Uterus (tissue), 4 donors: Measurements from ENCODE around the gene R3HDM2. TPM values are rescaled to one million over a fixed set of nuclear protein-coding genes. Genes with fewer than 3 reads are reported as not detected.

Source experiments
- DNase-seq, 2 donors: peaks; one replicate each; pipeline ENCODE4 v3.0.0-alpha.2; 2019 to 2020
- H3K27ac ChIP-seq, 2 donors: fragments of 200-600 bp; sonication (generic); 1 replicate in 1 of 2; 2 replicates in 1 of 2; pipeline ENCODE4 v1.5.1; 2016 to 2018
- H3K27me3 ChIP-seq, 2 donors: fragments of 200-600 bp; sonication (generic); one replicate each; pipeline ENCODE4 v1.5.1; 2018 to 2019; ENCODE audit warnings: control low read depth in 1 of 2
- H3K36me3 ChIP-seq, 2 donors: fragments of 200-600 bp; sonication (generic); one replicate each; pipeline ENCODE4 v1.5.1; 2019; ENCODE audit warnings: control low read depth in 1 of 2
- H3K4me1 ChIP-seq, 2 donors: fragments of 200-600 bp; sonication (generic); one replicate each; pipeline ENCODE4 v1.5.1; 2018 to 2019; ENCODE audit warnings: control low read depth in 1 of 2
- H3K4me3 ChIP-seq, 2 donors: fragments of 200-600 bp; sonication (generic); 1 replicate in 1 of 2; 2 replicates in 1 of 2; pipeline ENCODE4 v1.5.1; 2018 to 2019; ENCODE audit warnings: mild to moderate bottlenecking in 1 of 2
- H3K9me3 ChIP-seq, 2 donors: fragments of 200-600 bp; sonication (generic); one replicate each; pipeline ENCODE4 v1.5.1; 2019; ENCODE audit warnings: control low read depth in 1 of 2
- CTCF ChIP-seq, 4 experiments: fragments of 200-600 bp in 2 of 4; fragments of 450-650 bp in 2 of 4; sonication (generic) in 2 of 4; IDR thresholded peaks; one replicate each; pipeline ENCODE4 v1.5.1; 2016 to 2019; ENCODE audit warnings: antibody characterized with exemption in 4 of 4, mild to moderate bottlenecking in 2 of 4, moderate library complexity in 1 of 4
- POLR2A ChIP-seq, 2 donors: fragments of 450-650 bp; IDR thresholded peaks; one replicate each; pipeline ENCODE4 v1.6.1; 2016; ENCODE audit warnings: antibody characterized with exemption in 2 of 2, mild to moderate bottlenecking in 1 of 2, moderate library complexity in 1 of 2
- intact Hi-C: fragments of 100-400 bp; cut with DNase I; formaldehyde crosslinking; loops from one replicate; pipeline ENCODE4 v1.15.1; 2023; ENCODE audit warnings: low total_unique reads
- total RNA-seq, 4 donors: library from RNA; depleted of rRNA in 3 of 4; stranded (reverse); fragments of >200 nt in 3 of 4; gene quantifications; one replicate each; pipeline versions ENCODE4 v1.1.0 to v1.2.4, GENCODE V29; 2014 to 2023
- donor health status: DM: yes; HTN: yes; CAD: no.

Gene R3HDM2
- total RNA-seq, 4 donors from 2014 or later, result 9.4 to 89.0 (median 34.2) TPM

DNA sequence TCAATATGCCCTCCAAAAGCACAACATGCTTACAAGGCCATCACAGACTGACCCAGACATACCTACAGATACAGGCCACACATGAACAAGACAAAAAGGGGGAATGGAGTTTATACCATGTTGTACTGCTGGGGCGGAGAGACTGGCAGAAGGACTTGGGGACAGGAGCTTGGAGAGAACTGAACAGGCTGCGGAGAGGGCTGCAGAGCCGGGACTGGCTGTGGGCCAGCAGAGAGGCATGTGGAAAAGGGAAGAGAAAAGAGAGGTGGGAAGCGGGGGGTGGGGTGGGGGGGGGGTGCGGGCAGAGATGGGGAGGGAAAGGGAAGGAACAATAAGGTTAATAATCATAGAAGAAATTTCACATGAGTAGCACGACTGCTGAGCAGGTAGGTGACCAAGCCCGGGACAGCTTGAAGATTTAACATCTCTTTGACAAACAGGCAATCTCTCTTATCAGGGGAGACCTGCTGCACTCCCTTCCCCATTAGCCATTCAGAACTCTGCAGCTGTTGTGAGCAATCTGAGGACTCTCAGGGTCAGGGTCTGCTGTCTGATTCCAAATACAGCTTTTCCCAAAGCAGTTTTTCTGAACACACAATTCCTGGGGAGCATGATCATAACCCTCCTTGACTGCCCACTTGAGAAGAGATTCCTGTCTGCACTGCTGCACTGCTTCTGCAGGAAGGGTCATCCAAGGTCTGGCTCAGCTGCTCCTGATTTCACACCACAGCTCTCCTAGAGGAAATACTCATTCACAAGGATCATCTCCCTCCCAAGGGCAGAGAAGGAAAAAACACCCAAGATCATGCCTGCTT is 158.3 kb downstream of the R3HDM2 start:
- no peaks in the 10 kb centered on the region for H3K27me3 ChIP-seq
- H3K9me3 ChIP-seq, result no peaks in the 10 kb centered on the region
- no peak overlapping the region for H3K27ac ChIP-seq
- H3K4me3 ChIP-seq, result no peak overlapping the region
- no peak for DNase-seq
- H3K4me1 ChIP-seq, result no peaks in the 10 kb centered on the region
- H3K36me3 ChIP-seq, result no peaks in the 10 kb centered on the region
- intact Hi-C loops, result no loop called here
- TF ChIP-seq CTCF (IDR thresholded peaks at IDR 0.05), result no peak
- TF ChIP-seq POLR2A (IDR thresholded peaks at IDR 0.05), result no peak

DNA sequence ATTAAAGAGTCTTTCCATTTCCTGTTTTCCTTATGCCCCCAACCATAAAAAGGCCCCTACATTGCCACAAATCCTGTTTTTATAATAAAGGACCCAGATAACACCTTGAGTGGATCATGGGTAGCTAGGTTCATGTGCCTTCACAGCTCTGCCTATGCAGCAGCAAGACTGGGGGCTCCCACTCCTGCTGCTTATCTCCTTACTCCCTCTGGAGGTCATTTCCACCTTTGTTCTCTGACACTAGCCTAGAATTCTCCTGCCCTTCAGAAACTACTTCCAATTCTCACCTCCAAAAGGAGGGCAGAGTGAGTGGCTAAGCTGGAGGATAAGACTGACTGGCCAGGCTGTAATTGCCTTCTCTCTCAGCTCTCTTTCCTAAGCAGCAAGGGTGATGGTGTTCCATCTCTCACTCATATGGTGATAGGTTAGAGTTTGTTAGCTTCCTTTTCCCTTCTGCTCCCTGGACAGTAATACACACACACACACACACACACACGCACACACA is 159.8 kb downstream of the R3HDM2 start:
- DNase-seq, result no peak
- Histone ChIP-seq H3K36me3 (no peaks in the 10 kb centered on the region), H3K4me3 (no peak overlapping the region), H3K27ac (no peak overlapping the region), H3K27me3 (no peaks in the 10 kb centered on the region), H3K9me3 (no peaks in the 10 kb centered on the region), H3K4me1 (no peaks in the 10 kb centered on the region)
- no peak for TF ChIP-seq CTCF (IDR thresholded peaks at IDR 0.05)
- TF ChIP-seq POLR2A (IDR thresholded peaks at IDR 0.05), result no peak
- intact Hi-C loops, result no loop called here

DNA sequence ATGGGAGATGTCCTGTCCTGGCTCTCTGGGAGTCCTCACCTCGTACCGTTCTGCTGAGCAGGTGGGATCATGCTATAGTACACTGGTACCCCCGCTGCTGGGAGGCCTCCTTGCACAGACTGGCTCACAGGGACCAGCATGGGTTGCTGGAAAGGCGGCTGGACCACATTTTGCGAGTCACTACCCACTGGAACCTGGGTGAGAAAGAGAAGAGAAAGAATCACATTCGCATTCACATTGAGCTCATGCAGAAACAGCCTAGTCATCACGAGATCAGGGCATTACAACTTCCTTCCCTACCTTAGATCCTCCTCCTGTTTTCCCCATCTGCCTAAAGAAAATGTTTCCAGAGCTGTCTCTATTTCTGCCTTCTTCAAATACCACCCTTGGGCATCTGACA is 162.6 kb downstream of the R3HDM2 start:
- no peaks in the 10 kb centered on the region for H3K9me3 ChIP-seq
- intact Hi-C loops, result no loop called here

DNA sequence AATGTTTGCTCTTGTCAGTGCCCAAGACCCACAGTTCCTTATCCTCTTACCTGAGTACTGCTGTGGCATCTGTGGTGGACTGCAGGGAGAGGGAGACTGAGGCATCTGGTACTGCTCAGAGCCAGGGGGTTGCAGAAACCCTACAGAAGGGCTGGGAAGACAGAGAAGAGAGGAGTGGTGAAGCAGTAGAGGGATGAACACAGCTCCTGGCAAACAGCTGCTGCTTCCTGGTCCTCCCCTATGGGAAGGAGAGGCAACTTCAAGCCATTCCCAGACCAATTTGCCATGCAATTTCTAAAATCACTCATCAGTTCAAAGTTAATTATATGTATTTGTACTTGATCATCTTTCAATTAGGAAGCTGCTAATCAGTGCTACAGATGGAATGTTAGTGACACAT is 164.2 kb downstream of the R3HDM2 start:
- intact Hi-C loops, result no loop called here
- no peak overlapping the region for H3K4me3 ChIP-seq
- no peaks in the 10 kb centered on the region for H3K4me1 ChIP-seq
- DNase-seq, result no peak
- no peak overlapping the region for H3K27ac ChIP-seq
- TF ChIP-seq POLR2A (IDR thresholded peaks at IDR 0.05), result no peak
- no peak for TF ChIP-seq CTCF (IDR thresholded peaks at IDR 0.05)
- H3K36me3 ChIP-seq, result no peaks in the 10 kb centered on the region
- no peaks in the 10 kb centered on the region for H3K27me3 ChIP-seq
- H3K9me3 ChIP-seq, result no peaks in the 10 kb centered on the region

More for the DNA sequence above, 162.6 kb downstream of the R3HDM2 start:
- Histone ChIP-seq H3K4me1 (no peaks in the 10 kb centered on the region), H3K27ac (no peak overlapping the region), H3K27me3 (no peaks in the 10 kb centered on the region), H3K4me3 (no peak overlapping the region), H3K36me3 (no peaks in the 10 kb centered on the region)
- TF ChIP-seq POLR2A (IDR thresholded peaks at IDR 0.05) (no peak), CTCF (IDR thresholded peaks at IDR 0.05) (no peak)
- DNase-seq, result no peak

DNA sequence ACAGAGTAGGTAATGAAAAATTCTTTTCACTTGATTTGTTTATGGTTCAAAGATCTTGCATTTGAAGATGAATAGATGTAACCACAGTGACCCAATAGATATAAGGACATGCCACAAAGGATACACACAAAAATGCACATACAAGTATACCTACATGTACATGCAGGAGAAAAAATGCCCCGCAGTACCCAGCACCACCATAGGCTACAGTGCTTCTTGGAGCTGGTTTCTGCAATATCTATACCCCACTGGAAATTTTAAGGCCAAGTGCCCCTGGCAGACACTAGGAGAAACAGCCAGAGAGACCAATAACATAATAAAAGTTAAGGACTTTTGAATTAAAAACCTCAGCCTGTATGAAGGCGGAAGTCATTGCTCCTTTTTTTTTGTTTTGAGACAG is 167.7 kb downstream of the R3HDM2 start:
- H3K36me3 ChIP-seq, result no peaks in the 10 kb centered on the region
- no peak overlapping the region for H3K4me3 ChIP-seq
- no peak overlapping the region for H3K27ac ChIP-seq
- no peaks in the 10 kb centered on the region for H3K4me1 ChIP-seq
- H3K27me3 ChIP-seq, result no peaks in the 10 kb centered on the region
- no peaks in the 10 kb centered on the region for H3K9me3 ChIP-seq
- intact Hi-C loops, result no loop called here
- TF ChIP-seq POLR2A (IDR thresholded peaks at IDR 0.05) (no peak), CTCF (IDR thresholded peaks at IDR 0.05) (no peak)
- DNase-seq, result no peak
